Activated T-cell treated with anti-CD3 and anti-CD28 coated beads, Interleukin-2, amount 50 U/mL, for 72 hours (primary cell): Measurements from ENCODE around the gene RABL2A. TPM values are rescaled to one million over a fixed set of nuclear protein-coding genes. Genes with fewer than 3 reads are reported as not detected.
"Not testable (repeated sequence)": the region's sequence is repeated elsewhere in the genome, so short reads cannot be mapped to it uniquely, and the experiment has no call there.

ENCODE experiments used
- ATAC-seq, 2 donors: fragments of 150-1000 bp; cut with Tn5 transposase; replicated peaks in 1 of 2; 2 replicates each; pipeline ENCODE4 v1.10.0; 2021; ENCODE audit warnings: moderate library complexity in 2 of 2, mild to moderate bottlenecking in 1 of 2
- DNase-seq, 2 donors: peaks; one replicate each; pipeline ENCODE4 v3.0.0; 2021 to 2022; ENCODE audit warnings: mixed read lengths in 1 of 2
- H3K27ac Mint-ChIP-seq: one replicate; pipeline ENCODE4 v1.8.0; 2022; ENCODE audit warnings: mild to moderate bottlenecking, moderate library complexity, mixed read lengths
- H3K27me3 Mint-ChIP-seq: one replicate; pipeline ENCODE4 v1.8.0; 2022; ENCODE audit warnings: low read depth, mixed read lengths
- H3K36me3 Mint-ChIP-seq, 2 donors: one replicate each; pipeline ENCODE4 v1.8.0; 2022; ENCODE audit warnings: mixed read lengths in 2 of 2, mild to moderate bottlenecking in 1 of 2; ENCODE audit not compliant: insufficient read depth in 2 of 2
- H3K4me1 Mint-ChIP-seq: one replicate; pipeline ENCODE4 v1.8.0; 2022; ENCODE audit warnings: low read depth, mixed read lengths
- H3K4me3 Mint-ChIP-seq, 2 donors: one replicate each; pipeline ENCODE4 v1.8.0; 2022; ENCODE audit warnings: mild to moderate bottlenecking in 2 of 2, mixed read lengths in 2 of 2, moderate library complexity in 2 of 2
- H3K9me3 Mint-ChIP-seq, 2 donors: one replicate each; pipeline ENCODE4 v1.8.0; 2022; ENCODE audit warnings: mixed read lengths in 2 of 2
- total RNA-seq, 2 donors: library from RNA; stranded (reverse); gene quantifications; one replicate each; pipeline ENCODE4 v1.2.3, GENCODE V29; 2022

RABL2A gene
- total RNA-seq, 2 donors from 2014 or later, result 11.4 to 12.2 TPM

DNA sequence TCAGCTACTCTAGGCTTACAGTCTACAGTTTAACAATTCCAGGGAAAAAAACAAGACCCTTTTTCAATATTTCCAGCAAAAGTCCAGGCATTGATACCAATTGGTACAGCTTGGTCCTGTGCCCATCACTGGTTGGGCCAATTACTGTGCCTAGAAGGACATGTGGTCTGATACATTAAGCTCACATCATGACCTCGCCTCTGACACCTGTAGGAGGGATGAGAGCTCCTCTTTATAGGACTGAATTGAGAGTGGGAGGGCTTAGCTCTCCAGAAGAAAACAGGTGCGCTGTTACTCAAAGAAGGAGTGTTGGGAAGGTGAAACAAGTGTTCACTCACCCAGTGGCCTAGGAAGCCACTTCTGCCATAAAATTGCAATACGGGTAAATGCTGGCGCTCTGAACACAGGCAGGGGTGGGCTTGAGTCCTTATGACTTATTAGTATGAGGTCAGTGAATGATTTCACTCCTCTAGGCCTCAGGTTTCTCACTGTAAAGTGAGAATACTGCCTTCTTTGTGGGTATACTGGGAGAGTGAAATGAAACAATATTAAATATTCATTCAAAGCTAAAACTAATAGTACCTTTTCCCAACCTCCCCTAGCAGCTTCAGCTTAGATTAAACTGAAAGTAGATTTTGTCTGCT lies 49.7 kb downstream of the RABL2A start:
- no peak for ATAC-seq
- no peak for DNase-seq
- Mint-ChIP-seq H3K27ac (no peak overlapping the region), H3K4me1 (peaks cover 4% of the 10 kb centered on the region), H3K27me3 (no peaks in the 10 kb centered on the region), H3K36me3 (no peaks in the 10 kb centered on the region), H3K9me3 (no peaks in the 10 kb centered on the region), H3K4me3 (no peak overlapping the region)

DNA sequence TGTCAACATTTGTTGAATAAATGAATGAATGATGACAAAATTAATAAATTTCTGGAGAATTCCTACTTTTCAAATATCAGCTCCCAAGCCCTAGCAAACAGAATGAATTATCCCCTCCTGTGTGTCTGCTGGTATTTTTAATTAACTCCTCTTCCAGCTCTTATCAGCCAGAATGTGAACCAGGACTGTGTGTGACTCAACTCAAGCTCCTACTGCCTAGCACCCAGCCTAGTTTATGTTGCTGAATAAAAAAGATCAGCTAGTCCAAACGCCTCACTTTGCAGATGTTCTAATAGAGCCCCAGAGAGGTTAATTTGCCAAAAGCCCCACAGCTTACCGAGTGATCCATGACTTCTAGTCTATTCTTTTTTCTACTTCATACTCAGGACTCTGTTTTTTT lies 50.3 kb downstream of the RABL2A start:
- Mint-ChIP-seq H3K9me3 (no peaks in the 10 kb centered on the region), H3K4me1 (peaks cover 4% of the 10 kb centered on the region), H3K27ac (no peak overlapping the region), H3K36me3 (no peaks in the 10 kb centered on the region), H3K4me3 (no peak overlapping the region), H3K27me3 (no peaks in the 10 kb centered on the region)
- no peak for DNase-seq
- ATAC-seq, result no peak

DNA sequence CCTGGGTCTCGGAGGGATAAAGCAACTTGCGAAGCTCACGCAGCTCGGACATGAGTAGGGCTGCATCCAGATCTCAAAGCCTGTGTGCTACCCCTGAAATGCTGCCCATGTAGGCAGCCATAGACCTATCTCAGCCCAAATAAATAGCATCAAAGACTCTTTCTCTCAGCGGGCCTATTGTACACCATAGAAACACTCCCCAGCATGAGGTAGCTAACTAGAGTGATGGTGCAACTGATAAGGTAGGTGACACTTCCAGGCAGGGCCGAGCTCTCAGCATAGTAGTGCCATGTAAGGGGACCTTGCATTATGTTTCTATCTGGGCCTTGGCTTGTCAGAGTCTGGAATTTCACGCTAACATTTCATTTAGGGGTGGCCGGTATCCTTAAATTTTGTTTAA lies 52.4 kb downstream of the RABL2A start:
- Mint-ChIP-seq H3K4me3 (no peak overlapping the region), H3K9me3 (peaks cover 0 to 1% of the 10 kb centered on the region in 2 donors), H3K36me3 (peaks cover 0 to 2% of the 10 kb centered on the region in 2 donors), H3K4me1 (no peaks in the 10 kb centered on the region), H3K27me3 (no peaks in the 10 kb centered on the region), H3K27ac (no peak overlapping the region)
- no peak for ATAC-seq
- no peak for DNase-seq

DNA sequence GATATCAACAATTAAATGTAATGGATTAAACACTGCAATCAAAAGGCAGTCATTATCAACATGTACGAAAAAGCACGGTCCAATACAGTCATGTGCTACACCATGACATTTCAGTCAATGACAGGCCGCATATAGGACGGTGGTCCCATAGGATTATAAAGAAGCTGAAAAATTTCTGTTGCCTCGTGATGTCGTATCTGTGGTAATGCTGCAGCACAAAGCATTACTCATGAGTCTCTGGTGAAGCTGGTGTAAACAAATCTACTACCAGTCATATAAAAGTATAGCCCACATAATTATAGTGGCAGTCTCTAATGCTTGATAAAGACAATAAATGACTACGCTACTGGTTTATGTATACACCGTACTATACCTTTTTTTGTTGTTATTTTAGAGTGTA lies 58.4 kb downstream of the RABL2A start:
- peaks cover 0 to 2% of the 10 kb centered on the region in 2 donors for H3K36me3 Mint-ChIP-seq
- peaks cover 14% of the 10 kb centered on the region for H3K4me1 Mint-ChIP-seq
- no peak overlapping the region for H3K27ac Mint-ChIP-seq
- no peak overlapping the region for H3K4me3 Mint-ChIP-seq
- no peaks in the 10 kb centered on the region for H3K27me3 Mint-ChIP-seq
- ATAC-seq (no peak), DNase-seq (no peak)
- peaks cover 0 to 1% of the 10 kb centered on the region in 2 donors for H3K9me3 Mint-ChIP-seq

DNA sequence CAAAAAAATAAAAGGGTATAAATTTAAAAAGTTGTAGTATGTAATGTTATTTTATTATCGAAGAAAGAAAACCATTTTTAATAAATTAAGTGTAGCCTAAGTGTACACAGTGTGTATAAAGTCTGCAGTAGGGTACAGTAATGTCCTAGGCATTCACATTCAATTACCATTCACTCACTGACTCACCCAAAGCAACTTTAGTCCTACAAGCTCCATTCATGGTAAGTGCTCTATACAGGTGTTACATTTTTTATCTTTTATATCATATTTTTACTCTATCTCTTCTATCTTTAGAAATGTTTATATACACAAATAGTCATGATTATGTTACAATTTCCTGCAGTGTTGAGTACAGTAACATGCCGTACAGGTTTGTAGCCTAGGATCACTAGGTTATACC lies 59.5 kb downstream of the RABL2A start:
- Mint-ChIP-seq H3K27ac (no peak overlapping the region), H3K4me3 (no peak overlapping the region), H3K27me3 (no peaks in the 10 kb centered on the region), H3K36me3 (peaks cover 0 to 2% of the 10 kb centered on the region in 2 donors), H3K9me3 (peaks cover 0 to 1% of the 10 kb centered on the region in 2 donors), H3K4me1 (peaks cover 24% of the 10 kb centered on the region)
- DNase-seq (no peak), ATAC-seq (no peak)

DNA sequence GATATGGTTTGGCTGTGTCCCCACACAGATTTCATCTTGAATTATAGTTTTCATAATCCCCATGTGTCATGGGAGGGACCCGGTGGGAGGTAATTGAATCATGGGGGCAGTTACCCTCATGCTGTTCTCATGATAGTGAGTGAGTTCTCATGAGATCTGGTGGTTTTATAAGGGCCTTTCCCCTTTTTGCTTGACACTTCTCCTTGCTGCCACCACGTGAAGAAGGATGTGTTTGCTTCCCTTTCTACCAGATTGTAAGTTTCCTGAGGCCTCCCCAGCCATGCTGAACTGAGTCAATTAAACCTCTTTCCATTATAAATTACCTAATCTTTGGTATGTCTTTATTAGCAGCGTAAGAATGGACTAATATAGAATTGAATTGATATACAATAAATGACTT lies 63.8 kb downstream of the RABL2A start:
- not testable (repeated sequence) for H3K36me3 Mint-ChIP-seq, H3K27me3 Mint-ChIP-seq, H3K27ac Mint-ChIP-seq, ATAC-seq, H3K9me3 Mint-ChIP-seq
- peak in 1 of 2 donors; percentile 12 for DNase-seq
- Mint-ChIP-seq H3K4me3 (peak overlapping the region in 1 of 2 donors; percentile 29), H3K4me1 (peaks cover 61% of the 10 kb centered on the region)

Other genes with a start within 250 kb of the RABL2A start
- gene ZNG1B, start 189.6 kb upstream of the RABL2A start, total RNA-seq, result 10 to 100 TPM; 42.0 to 42.8 TPM
- gene FOXD4L1, start 128.6 kb upstream of the RABL2A start, total RNA-seq, result under 1 TPM in 1 of 2 donors, not detected in 1; 0.12 TPM
- 10 to 100 TPM; 29.1 to 29.8 TPM for gene SLC35F5, start 129.4 kb downstream of the RABL2A start, total RNA-seq